ENCODE measurements around the gene FKBP9.
A peak's percentile ranks its signal among the peaks of the same experiment; 100 is the strongest.

Gene FKBP9

GRCh38 chr7:32941681-32942414 lies 15.4 kb upstream of the FKBP9 start:
- Histone ChIP-seq H3K4me3 (ENCODE audit: low read length) (peak overlapping the region; percentile 66), H3K4me1 (ENCODE audit: control insufficient read depth, low read length) (peaks cover 11% of the 10 kb centered on the region), H4K20me1 (ENCODE audit: control insufficient read depth, insufficient read depth, low read depth, low read length) (no peaks in the 10 kb centered on the region), H3F3A (ENCODE audit: control insufficient read depth, insufficient read depth) (no peaks in the 10 kb centered on the region), H3K36me3 (ENCODE audit: control insufficient read depth, low read length) (no peaks in the 10 kb centered on the region), H3K9me2 (replicated peaks; ENCODE audit: control insufficient read depth, low read length) (no peaks in the 10 kb centered on the region), H3K27ac (ENCODE audit: low read depth, low read length) (no peak overlapping the region), H3K4me2 (ENCODE audit: low read length) (peak overlapping the region; percentile 79), H3K9me3 (ENCODE audit: control insufficient read depth, insufficient read depth, low read length) (peaks cover 6% of the 10 kb centered on the region), H3K27me3 (ENCODE audit: control insufficient read depth, low read length) (peaks cover 28% of the 10 kb centered on the region), H3K79me2 (ENCODE audit: control insufficient read depth, low read length) (no peaks in the 10 kb centered on the region)
- TF ChIP-seq CTCF (IDR thresholded peaks at IDR 0.05; ENCODE audit: low read depth, low read length, poor library complexity, severe bottlenecking) (no peak), EZH2phosphoT487 (IDR thresholded peaks at IDR 0.05; ENCODE audit: borderline replicate concordance, low read length) (no peak; the same call in 1 of the 2 replicates)

GRCh38 chr7:32942415-32943251 lies 14.6 kb upstream of the FKBP9 start:
- no peak overlapping the region for H3K27ac ChIP-seq (ENCODE audit: low read depth, low read length)
- peak overlapping the region; percentile 79 for H3K4me2 ChIP-seq (ENCODE audit: low read length)
- H3F3A ChIP-seq (ENCODE audit: control insufficient read depth, insufficient read depth) = no peaks in the 10 kb centered on the region
- no peaks in the 10 kb centered on the region for H3K79me2 ChIP-seq (ENCODE audit: control insufficient read depth, low read length)
- TF ChIP-seq CTCF (IDR thresholded peaks at IDR 0.05; ENCODE audit: low read depth, low read length, poor library complexity, severe bottlenecking) = no peak
- peak; percentile 54; the same call in 1 of the 2 replicates for TF ChIP-seq EZH2phosphoT487 (IDR thresholded peaks at IDR 0.05; ENCODE audit: borderline replicate concordance, low read length)
- peaks cover 28% of the 10 kb centered on the region for H3K27me3 ChIP-seq (ENCODE audit: control insufficient read depth, low read length)
- H4K20me1 ChIP-seq (ENCODE audit: control insufficient read depth, insufficient read depth, low read depth, low read length) = no peaks in the 10 kb centered on the region
- H3K4me3 ChIP-seq (ENCODE audit: low read length) = peak overlapping the region; percentile 66
- H3K36me3 ChIP-seq (ENCODE audit: control insufficient read depth, low read length) = no peaks in the 10 kb centered on the region
- H3K4me1 ChIP-seq (ENCODE audit: control insufficient read depth, low read length) = peaks cover 11% of the 10 kb centered on the region
- no peaks in the 10 kb centered on the region for H3K9me2 ChIP-seq (replicated peaks; ENCODE audit: control insufficient read depth, low read length)
- peaks cover 11% of the 10 kb centered on the region for H3K9me3 ChIP-seq (ENCODE audit: control insufficient read depth, insufficient read depth, low read length)

- H3K4me3 ChIP-seq (ENCODE audit: low read length) = peak overlapping the region; percentile 66
- H3F3A ChIP-seq (ENCODE audit: control insufficient read depth, insufficient read depth) = no peaks in the 10 kb centered on the region
- no peaks in the 10 kb centered on the region for H3K36me3 ChIP-seq (ENCODE audit: control insufficient read depth, low read length)
- H3K27ac ChIP-seq (ENCODE audit: low read depth, low read length) = no peak overlapping the region
- no peaks in the 10 kb centered on the region for H3K79me2 ChIP-seq (ENCODE audit: control insufficient read depth, low read length)
- peak overlapping the region; percentile 79 for H3K4me2 ChIP-seq (ENCODE audit: low read length)
- TF ChIP-seq CTCF (IDR thresholded peaks at IDR 0.05; ENCODE audit: low read depth, low read length, poor library complexity, severe bottlenecking) (peak; percentile 55), EZH2phosphoT487 (IDR thresholded peaks at IDR 0.05; ENCODE audit: borderline replicate concordance, low read length) (no peak)
- no peaks in the 10 kb centered on the region for H4K20me1 ChIP-seq (ENCODE audit: control insufficient read depth, insufficient read depth, low read depth, low read length)
- peaks cover 19% of the 10 kb centered on the region for H3K9me3 ChIP-seq (ENCODE audit: control insufficient read depth, insufficient read depth, low read length)
- no peaks in the 10 kb centered on the region for H3K9me2 ChIP-seq (replicated peaks; ENCODE audit: control insufficient read depth, low read length)
- peaks cover 28% of the 10 kb centered on the region for H3K27me3 ChIP-seq (ENCODE audit: control insufficient read depth, low read length)
- H3K4me1 ChIP-seq (ENCODE audit: control insufficient read depth, low read length) = peaks cover 11% of the 10 kb centered on the region
Measured at GRCh38 chr7:32943252-32944030, 13.8 kb upstream of the FKBP9 start.

All from DOHH2 (cell line).